Measurements from ENCODE around the gene ZSCAN5C.

- TF ChIP-seq, protein P1, sequence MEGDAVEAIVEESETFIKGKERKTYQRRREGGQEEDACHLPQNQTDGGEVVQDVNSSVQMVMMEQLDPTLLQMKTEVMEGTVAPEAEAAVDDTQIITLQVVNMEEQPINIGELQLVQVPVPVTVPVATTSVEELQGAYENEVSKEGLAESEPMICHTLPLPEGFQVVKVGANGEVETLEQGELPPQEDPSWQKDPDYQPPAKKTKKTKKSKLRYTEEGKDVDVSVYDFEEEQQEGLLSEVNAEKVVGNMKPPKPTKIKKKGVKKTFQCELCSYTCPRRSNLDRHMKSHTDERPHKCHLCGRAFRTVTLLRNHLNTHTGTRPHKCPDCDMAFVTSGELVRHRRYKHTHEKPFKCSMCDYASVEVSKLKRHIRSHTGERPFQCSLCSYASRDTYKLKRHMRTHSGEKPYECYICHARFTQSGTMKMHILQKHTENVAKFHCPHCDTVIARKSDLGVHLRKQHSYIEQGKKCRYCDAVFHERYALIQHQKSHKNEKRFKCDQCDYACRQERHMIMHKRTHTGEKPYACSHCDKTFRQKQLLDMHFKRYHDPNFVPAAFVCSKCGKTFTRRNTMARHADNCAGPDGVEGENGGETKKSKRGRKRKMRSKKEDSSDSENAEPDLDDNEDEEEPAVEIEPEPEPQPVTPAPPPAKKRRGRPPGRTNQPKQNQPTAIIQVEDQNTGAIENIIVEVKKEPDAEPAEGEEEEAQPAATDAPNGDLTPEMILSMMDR (IDR thresholded peaks at IDR 0.05), result no peak
- no peak for TF ChIP-seq POLR2A (IDR thresholded peaks at IDR 0.05)
Observed at GRCh38 chr19:56176881-56177280, 25.2 kb upstream of the ZSCAN5C start.
